Measurements from ENCODE around the gene SEPTIN8. TPM values are rescaled to one million over a fixed set of nuclear protein-coding genes. Genes with fewer than 3 reads are reported as not detected.
"Not testable (repeated sequence)": the region's sequence is repeated elsewhere in the genome, so short reads cannot be mapped to it uniquely, and the experiment has no call there.

SEPTIN8 gene
- total RNA-seq, 2 donors from 2014 or later: 42.9 to 54.8 TPM

DNA sequence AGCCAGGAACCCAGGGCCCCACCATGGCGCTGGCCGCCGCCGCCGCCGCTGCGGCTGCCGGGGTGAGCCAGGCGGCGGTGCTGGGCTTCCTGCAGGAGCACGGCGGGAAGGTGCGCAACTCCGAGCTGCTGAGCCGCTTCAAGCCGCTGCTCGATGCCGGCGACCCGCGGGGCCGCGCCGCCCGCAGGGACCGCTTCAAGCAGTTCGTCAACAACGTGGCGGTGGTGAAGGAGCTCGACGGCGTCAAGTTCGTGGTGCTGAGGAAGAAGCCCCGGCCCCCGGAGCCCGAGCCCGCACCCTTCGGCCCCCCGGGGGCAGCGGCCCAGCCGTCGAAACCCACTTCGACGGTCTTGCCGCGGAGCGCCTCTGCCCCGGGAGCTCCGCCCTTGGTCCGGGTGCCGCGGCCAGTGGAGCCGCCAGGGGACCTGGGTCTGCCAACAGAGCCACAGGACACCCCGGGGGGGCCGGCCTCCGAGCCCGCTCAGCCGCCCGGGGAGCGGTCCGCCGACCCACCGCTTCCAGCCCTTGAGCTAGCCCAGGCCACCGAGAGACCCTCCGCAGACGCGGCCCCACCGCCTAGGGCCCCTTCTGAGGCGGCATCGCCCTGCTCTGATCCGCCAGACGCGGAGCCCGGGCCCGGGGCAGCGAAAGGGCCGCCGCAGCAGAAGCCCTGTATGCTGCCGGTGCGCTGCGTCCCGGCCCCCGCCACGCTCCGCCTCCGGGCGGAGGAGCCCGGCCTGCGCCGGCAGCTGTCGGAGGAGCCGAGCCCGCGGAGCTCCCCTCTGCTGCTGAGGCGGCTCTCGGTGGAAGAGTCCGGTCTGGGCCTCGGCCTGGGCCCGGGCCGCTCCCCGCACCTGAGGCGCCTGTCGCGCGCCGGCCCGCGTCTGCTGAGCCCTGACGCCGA, 36.8 kb upstream of the SEPTIN8 start:
- no peak for DNase-seq (ENCODE audit: low spot score)
- intact Hi-C loops (cut with DNase I): no loop called here

GRCh38 chr5:132812781-132813598, 36.0 kb upstream of the SEPTIN8 start, which contains the start of gene SOWAHA:
Gene SOWAHA (plus strand): TSS chr5:132813302. CDS start chr5:132813622, 320 bp downstream.
- intact Hi-C loops (cut with DNase I): no loop called here
- DNase-seq (ENCODE audit: low spot score): no peak

GRCh38 chr5:132812123-132812765, 35.2 kb upstream of the SEPTIN8 start:
- DNase-seq (ENCODE audit: low spot score): no peak
- intact Hi-C loops (cut with DNase I): no loop called here

- DNase-seq (ENCODE audit: low spot score): no peak
- intact Hi-C loops (cut with DNase I): no loop called here
Observed at GRCh38 chr5:132810605-132811004, 33.6 kb upstream of the SEPTIN8 start.

DNA sequence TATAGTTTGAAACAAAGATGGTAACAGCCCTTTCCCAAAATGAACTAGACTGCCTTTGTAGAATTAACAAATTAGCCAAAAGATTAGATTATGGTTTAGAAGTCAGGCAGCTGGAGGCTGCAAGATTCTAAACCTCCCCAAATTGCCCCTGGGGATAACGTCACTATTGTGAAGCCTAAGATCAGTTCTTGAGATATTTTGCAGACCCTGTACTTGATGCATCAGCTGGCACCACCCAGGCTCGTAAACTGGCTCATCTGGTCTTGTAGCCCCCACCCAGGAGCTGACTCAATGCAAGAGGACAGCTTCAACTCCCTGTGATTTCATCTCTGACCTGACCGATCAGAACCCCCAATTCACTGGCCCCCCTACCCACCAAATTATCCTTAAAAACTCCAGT, 31.8 kb upstream of the SEPTIN8 start:
- intact Hi-C loops (cut with DNase I): no loop called here
- DNase-seq (ENCODE audit: low spot score): no peak

DNA sequence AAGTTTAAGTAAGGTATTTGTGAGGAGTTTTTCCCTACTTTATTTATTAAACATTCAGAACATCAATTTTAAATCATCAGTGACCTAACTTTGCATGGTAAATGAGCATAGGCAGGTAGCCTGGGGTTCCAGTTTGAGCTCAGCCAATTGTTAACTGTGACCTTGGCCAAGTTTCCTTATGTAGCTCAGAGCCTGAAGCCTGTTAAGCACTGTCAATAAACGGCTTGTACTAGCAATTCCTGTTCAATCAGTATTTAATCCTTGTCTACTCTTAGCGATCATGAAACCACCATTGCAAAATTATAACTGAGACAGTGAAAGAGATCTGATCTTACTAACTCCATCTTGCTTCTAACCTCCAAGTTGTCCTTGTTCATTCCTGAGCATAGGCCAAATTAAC, 31.4 kb upstream of the SEPTIN8 start:
- intact Hi-C loops (cut with DNase I): no loop called here
- DNase-seq (ENCODE audit: low spot score): no peak

GRCh38 chr5:132807163-132807838, 30.3 kb upstream of the SEPTIN8 start:
- intact Hi-C loops (cut with DNase I): no loop called here
- DNase-seq (ENCODE audit: low spot score): no peak

- DNase-seq (ENCODE audit: low spot score); intact Hi-C loops (cut with DNase I): not testable (repeated sequence)
Observed at GRCh38 chr5:132806804-132807162, 29.7 kb upstream of the SEPTIN8 start.

- intact Hi-C loops (cut with DNase I); DNase-seq (ENCODE audit: low spot score): not testable (repeated sequence)
Observed at GRCh38 chr5:132805872-132806271, 28.8 kb upstream of the SEPTIN8 start.

DNA sequence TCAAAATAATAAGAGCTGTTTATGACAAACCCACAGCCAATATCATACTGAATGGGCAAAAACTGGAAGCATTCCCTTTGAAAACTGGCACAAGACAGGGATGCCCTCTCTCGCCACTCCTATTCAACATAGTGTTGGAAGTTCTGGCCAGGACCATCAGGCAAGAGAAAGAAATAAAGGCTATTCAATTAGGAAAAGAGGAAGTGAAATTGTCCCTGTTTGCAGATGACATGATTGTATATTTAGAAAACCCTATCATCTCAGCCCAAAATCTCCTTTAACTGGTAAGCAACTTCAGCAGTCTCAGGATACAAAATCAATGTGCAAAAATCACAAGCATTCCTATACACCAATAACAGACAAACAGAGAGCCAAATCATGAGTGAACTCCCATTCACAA, 27.2 kb upstream of the SEPTIN8 start:
- DNase-seq (ENCODE audit: low spot score); intact Hi-C loops (cut with DNase I): not testable (repeated sequence)

DNA sequence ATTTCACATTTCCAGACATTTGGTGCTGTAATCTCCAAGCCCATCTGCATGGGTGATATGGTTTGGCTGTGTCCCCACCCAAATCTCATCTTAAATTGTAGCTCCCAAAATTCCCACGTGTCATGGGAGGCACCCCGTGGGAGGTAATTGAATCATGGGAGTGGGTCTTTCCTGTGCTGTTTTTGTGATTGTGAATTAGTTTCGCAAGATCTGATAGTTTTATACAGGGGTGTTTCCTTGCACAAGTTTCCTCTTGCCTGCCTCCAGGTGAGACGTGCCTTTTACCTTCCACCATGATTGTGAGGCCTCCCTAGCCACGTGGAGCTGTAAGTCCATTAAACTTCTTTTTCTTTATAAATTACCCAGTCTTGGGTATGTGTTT, 25.6 kb upstream of the SEPTIN8 start:
- DNase-seq (ENCODE audit: low spot score); intact Hi-C loops (cut with DNase I): not testable (repeated sequence)

GRCh38 chr5:132802044-132802684, 25.1 kb upstream of the SEPTIN8 start:
- no peak for DNase-seq (ENCODE audit: low spot score)

DNA sequence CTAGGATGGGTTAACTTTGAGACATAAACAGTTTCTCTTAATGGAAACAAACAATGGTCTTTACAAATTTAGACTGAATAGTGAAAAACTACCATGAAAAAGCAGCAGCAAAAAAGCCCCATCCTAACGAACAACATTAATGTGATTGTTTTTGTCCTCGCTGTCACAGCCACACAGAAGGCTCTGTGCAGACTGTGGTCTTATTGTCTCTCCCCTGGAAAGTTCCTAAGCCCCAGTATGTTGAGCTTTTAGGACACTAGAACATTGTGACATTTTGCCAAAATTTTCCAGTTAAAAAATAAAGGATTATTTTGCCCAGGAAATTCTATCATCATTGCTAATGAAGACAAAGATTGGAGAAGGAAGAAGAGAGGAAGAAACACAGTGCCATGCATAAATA, 23.5 kb upstream of the SEPTIN8 start:
- intact Hi-C loops (cut with DNase I): no loop called here
- no peak for DNase-seq (ENCODE audit: low spot score)

More at GRCh38 chr5:132802044-132802684, 25.1 kb upstream of the SEPTIN8 start:
- intact Hi-C loops (cut with DNase I): no loop called here

DNA sequence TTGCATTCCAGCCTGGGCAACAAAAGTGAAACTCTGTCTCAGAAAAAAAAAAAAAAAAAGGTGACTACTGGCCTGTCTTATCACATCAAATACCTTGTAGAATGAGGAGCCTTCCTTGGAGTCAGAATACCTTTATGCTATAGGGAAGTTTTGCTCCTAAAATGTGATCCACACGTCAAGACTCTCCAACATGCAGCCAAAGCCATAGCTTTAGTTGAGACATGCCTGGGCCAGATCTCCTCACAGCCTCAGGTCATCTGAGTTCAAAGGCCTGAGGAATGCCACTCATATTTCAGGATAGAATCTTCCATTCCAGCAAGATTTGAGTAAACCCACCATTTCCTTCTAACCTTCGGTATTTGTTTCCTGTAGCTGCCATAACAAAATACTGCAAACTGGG, 22.4 kb upstream of the SEPTIN8 start:
- no peak for DNase-seq (ENCODE audit: low spot score)
- intact Hi-C loops (cut with DNase I): no loop called here

- DNase-seq (ENCODE audit: low spot score): no peak
- intact Hi-C loops (cut with DNase I): no loop called here
Observed at GRCh38 chr5:132797651-132798050, 20.6 kb upstream of the SEPTIN8 start.

DNA sequence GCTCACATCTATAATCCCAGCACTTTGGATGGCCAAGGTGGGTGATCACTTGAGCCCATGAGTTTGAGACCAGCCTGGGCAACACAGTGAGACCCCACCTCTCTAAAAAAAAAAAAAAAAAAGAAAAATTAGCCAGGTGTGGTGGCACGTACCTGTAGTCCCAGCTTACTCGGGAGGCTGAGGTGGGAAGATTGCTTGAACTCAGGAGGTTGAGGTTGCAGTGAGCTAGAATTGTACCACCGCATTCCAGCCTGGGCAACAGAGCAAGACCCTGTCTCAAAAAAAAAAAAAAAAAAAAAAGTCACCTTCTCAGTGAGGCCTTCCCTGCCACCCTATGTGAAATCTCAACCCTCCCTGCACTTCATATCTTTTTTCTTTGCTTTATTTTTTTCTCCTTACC, 14.0 kb upstream of the SEPTIN8 start:
- intact Hi-C loops (cut with DNase I): no loop called here
- DNase-seq (ENCODE audit: low spot score): no peak

DNA sequence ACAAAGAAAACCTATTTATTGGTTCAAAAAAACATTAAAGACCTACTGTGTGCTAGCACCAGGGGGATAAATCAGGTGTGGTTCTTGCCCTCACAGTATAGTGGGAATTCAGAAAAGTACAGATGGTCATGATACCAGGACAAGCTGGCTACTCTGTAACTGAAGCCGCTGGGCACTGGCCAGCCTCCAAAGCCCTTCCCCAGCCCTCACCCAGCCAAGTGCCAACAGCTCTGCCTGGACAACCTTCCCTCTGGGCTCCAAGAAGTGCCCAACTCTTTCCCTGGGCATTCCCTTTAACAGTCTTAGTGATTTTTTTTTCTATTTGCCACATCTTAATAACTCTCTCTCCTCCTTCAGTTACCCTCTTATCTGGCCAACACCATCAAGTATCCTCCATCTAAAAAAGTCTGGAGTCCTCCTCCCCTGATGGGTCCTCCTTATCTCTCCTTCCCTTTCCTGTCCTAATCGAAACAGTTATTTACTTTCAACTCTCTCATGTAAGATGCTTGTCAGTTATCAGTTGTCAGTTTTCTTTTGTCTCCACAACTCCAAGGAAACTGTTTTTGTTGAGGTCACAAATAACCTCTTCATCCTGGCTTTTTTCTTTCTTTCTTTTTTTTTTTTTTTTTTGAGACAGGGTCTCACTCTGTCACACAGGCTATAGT, 13.3 kb upstream of the SEPTIN8 start:
- intact Hi-C loops (cut with DNase I): no loop called here
- no peak for DNase-seq (ENCODE audit: low spot score)

Data from posterior vena cava (tissue), 2 donors.